NCI-H128 (cell line): Measurements from ENCODE around the gene FAM240A.

ENCODE experiments used
- DNase-seq: peaks from one replicate; lab custom pipeline; 2025; ENCODE audit not compliant: unreplicated experiment; lab: John Stamatoyannopoulos, UW

The FAM240A gene

DNA sequence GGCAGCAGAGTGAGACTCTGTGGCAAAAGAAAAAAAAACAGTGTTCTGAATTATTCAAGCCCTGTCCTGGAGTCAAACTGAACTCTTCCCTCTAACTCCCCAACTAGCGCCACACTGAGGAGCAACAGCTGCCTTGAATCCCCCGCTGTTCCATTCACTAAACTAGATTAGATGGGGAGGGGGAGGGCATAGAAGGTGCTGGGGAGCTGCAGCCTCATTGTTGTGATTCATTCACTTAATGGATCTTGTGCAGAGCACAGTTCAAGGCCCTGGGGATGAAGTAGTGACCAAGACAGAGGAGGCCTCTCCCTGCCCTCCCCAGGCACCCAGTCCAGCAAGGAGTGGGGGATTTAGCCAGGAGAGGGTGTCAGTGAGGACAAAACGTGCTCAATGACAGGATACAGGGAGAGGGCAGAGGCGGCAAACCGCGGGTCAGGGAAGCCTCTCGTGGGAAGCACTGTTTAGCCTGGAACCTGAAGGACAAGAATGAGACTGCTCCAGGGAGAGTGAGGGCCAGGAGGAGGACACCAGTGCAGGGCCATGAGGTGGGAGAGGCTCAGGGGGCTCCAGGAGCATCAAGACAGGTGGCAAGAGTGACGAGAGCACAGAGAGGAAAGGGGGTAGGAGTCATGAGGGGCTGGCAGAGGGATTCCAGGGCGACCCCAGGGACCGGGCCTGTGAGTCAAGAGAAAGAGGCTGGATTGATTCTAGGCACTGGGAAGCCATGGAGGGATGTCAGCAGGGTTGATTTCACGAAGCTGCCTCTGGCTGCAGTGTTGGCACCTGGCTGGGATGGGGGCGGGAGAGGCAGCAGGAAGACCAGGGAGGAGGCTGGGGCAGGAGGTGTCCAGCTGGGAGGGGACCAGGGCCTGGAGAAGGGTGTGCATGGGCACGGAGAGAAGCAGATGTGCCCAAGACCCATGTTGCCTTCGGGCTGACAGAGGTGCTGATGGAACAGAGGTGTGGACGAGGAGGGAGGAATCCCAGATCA is 49.7 kb downstream of the FAM240A start:
- no peak for DNase-seq

GRCh38 chr3:46662771-46663551 is 50.6 kb downstream of the FAM240A start:
- DNase-seq, result no peak

DNA sequence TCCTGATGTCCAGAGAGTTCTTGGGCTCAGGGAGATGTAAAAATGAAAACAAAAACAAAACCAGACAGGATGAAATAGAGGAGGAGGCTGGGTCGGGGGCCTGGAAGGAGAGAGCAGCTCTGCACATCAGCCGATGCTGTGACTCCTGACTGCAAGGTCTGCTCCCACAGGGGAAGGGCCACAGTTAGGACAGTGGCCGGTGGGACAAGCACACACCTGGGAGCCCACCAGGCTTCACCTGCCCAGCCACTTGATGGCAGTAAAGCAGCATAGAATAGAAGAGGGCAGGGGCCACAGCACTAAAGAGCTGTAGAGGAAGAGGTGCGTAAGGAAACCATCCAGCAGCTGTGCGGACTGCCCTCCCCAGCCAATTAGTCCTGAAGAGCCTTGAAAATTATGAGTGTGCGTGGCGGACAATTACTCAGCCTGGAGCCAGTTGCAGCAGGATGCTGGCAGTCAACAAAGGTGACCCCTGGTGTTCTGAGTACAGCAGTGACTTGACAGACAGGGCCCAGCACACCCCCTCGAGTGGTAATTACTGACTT is 51.3 kb downstream of the FAM240A start:
- DNase-seq, result peak; percentile 34

DNA sequence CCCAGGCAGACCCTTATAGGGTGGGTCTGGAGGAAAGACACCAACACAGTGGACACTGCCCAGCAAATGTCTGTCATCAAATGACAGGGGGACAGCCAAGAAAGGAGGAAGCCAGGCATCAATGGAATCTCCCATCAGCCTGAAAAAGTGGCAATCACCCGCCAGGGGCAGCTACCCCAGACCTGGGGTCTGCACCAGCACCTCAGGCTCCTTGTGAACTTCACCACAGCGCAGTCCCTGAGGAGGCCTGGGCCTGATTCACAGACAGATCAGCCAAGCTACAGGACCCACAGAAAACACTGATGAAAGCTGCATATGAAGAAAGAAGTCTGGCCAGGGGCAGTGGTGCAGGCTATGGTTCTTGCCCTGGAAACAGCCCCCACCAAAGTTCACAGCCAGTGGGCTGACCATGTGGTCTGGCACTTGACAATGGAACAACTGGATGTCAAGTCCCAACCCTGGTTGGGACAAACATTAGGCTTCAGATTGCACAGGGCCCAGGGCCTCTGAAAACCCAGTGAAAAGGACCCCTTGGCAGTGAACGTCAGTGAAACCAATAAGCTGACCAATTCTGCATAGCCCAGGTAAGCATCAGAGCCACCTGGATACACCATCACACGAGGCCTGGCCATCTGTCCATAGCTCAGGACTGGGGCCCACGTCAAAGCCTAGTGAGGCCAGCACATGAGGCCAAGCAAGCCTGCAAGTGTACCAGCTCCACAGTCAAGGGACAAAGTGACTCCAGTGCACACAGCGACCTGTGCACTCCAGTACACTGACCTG is 52.1 kb downstream of the FAM240A start:
- DNase-seq, result no peak

GRCh38 chr3:46664971-46665762 is 52.8 kb downstream of the FAM240A start:
- no peak for DNase-seq

DNA sequence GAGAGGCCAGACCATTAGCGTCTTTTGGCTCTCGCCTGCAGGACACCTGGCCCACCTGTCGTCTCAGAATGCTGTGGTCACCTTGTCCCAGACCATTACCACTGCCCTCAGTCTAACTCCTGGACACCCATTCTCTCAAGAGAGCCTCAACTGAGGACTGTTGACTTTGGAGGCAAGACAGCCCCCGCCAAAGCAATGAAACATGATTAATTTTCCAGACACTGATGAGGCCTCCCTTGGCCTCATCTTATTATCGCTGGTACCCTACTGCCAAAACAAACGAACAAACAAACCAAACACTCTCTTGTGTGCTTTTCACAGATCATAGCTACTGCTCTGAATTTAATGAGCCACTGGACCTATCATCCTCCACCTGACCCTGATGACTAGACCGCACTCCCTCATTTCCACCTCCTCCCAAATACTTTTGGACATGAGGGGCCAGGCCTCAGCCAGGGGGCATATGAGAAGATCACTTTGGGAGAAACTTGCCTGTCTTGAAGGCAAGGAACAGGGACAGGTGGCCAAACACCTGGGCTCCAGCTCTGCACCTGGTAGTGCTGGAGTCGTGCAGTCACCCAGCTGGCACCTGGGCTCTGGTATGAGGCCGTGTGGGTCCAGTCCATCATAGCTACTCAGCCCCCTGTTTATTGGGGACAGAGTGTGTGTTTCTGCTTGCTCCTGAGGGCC is 53.6 kb downstream of the FAM240A start:
- no peak for DNase-seq

GRCh38 chr3:46666453-46666845 is 54.1 kb downstream of the FAM240A start:
- no peak for DNase-seq

GRCh38 chr3:46667061-46667621 is 54.8 kb downstream of the FAM240A start:
- no peak for DNase-seq

DNA sequence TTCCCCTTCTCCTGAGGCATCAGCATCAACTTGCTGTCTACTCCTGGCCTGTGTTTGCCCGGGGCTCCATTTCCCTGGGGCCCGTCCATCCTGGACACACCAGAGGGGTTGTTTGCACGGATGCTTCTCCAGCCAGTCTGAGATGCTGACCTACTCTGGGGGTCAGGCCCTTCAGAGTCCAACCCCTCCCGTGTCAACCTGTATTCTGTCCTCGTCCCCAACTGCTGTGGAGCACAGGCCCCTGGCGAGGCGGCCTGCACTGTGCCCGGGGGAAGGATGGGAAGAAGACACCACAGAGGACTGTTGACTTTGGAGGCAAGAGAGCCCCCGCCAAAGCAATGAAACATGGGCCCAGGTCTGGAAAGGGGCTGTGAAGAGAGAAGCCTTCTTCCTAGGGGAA is 55.3 kb downstream of the FAM240A start:
- DNase-seq, result no peak

- no peak for DNase-seq
These were observed 55.8 kb downstream of the FAM240A start for GRCh38 chr3:46668116-46668515.

DNA sequence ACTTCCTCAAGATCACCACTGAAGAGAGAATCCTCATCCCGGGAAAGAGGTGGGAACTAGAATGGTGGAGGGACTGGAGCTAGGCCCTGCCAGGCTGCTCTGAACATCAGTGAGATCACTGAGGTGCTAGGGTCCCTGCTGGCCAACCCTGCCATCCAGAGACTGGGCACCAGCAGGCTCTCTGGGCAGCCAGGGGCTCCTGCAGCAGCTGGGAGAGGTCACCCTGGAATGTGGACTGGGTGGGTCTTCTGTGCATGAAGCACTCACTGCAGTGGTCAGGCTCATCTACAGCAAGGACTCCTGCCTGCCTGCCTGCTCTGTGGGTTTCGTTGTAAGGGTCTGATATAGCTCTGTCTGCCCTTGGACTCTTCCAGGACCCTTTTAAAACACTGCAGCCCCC is 56.3 kb downstream of the FAM240A start:
- DNase-seq, result no peak

- no peak for DNase-seq
These were observed 57.1 kb downstream of the FAM240A start for GRCh38 chr3:46669191-46669999.

GRCh38 chr3:46670000-46670890 is 57.9 kb downstream of the FAM240A start:
- DNase-seq, result no peak

DNA sequence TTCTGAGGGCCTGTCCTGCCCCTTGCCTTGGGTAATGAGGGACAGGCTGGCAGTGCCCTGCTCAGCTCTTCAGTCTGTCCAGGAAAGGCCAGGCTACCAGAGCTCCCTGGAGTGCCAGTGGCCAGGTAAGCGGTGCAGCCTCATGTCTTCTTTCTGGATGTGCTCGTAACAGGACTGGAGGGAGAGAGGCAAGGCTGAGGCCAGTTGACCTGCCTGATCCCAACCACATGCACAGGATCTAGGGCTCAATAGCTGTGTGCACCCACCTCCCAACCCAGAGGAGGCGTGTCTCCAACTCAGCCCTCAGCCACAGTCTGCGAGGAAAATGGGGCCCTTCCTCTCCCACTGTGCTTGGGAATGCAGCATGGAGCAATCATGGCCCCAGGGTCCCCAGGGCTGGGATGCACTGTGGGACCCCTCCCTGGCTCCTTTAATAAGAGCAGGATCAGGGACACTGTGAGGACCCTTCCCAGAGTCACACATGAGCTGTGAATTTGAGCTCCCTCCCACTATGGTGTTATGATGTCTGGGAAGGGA is 58.6 kb downstream of the FAM240A start:
- DNase-seq, result no peak

GRCh38 chr3:46671541-46672348 is 59.4 kb downstream of the FAM240A start:
- DNase-seq, result no peak

GRCh38 chr3:46672349-46672695 is 60.0 kb downstream of the FAM240A start:
- no peak for DNase-seq
